Ascending aorta (tissue), 2 donors: ENCODE data around the gene VIT. TPM values are rescaled to one million over a fixed set of nuclear protein-coding genes. Genes with fewer than 3 reads are reported as not detected.

ENCODE experiments used
- DNase-seq, 2 donors: peaks; one replicate each; pipeline ENCODE4 v3.0.0-alpha.2; 2019; ENCODE audit warnings: low spot score in 2 of 2
- H3K27ac ChIP-seq, 2 donors: fragments of 200-600 bp; sonication (generic); one replicate each; pipeline ENCODE4 v1.5.1; 2016 to 2017; ENCODE audit warnings: mild to moderate bottlenecking in 1 of 2
- H3K27me3 ChIP-seq: fragments of 200-600 bp; sonication (generic); one replicate; pipeline ENCODE4 v1.5.1; 2017
- H3K36me3 ChIP-seq, 2 donors: fragments of 200-600 bp; sonication (generic); one replicate each; pipeline ENCODE4 v1.5.1; 2016
- H3K4me1 ChIP-seq, 2 donors: fragments of 200-600 bp; sonication (generic); one replicate each; pipeline ENCODE4 v1.5.1; 2016 to 2017; ENCODE audit warnings: mild to moderate bottlenecking in 1 of 2
- H3K4me3 ChIP-seq, 2 donors: fragments of 200-600 bp; sonication (generic); one replicate each; pipeline ENCODE4 v1.5.1; 2016 to 2017; ENCODE audit warnings: mild to moderate bottlenecking in 1 of 2
- H3K9me3 ChIP-seq, 2 donors: fragments of 200-600 bp; sonication (generic); one replicate each; pipeline ENCODE4 v1.5.1; 2016
- CTCF ChIP-seq, 3 experiments: fragments of 200-600 bp in 2 of 3; fragments of 450-650 bp in 1 of 3; sonication (generic) in 2 of 3; IDR thresholded peaks; one replicate each; pipeline ENCODE4 v1.5.1; 2016 to 2019; ENCODE audit warnings: antibody characterized with exemption in 3 of 3, mild to moderate bottlenecking in 1 of 3, moderate library complexity in 1 of 3
- intact Hi-C: fragments of 100-400 bp; cut with DNase I; formaldehyde crosslinking; loops from one replicate; pipeline ENCODE4 v1.15.1; 2023
- total RNA-seq: library from RNA; depleted of rRNA; stranded (reverse); fragments of >200 nt; gene quantifications from one replicate; pipeline ENCODE4 v1.1.0, GENCODE V29; 2016

VIT gene
- total RNA-seq, 1 donor from 2014 or later = 8.1 TPM

GRCh38 chr2:36809069-36809445, 112.5 kb downstream of the VIT start:
- Histone ChIP-seq H3K4me3 (no peak overlapping the region), H3K36me3 (no peaks in the 10 kb centered on the region), H3K27ac (no peak overlapping the region), H3K4me1 (no peaks in the 10 kb centered on the region), H3K9me3 (no peaks in the 10 kb centered on the region), H3K27me3 (no peaks in the 10 kb centered on the region)
- TF ChIP-seq CTCF (IDR thresholded peaks at IDR 0.05) = no peak
- DNase-seq = no peak
- intact Hi-C loops = no loop called here

- no peaks in the 10 kb centered on the region for H3K27me3 ChIP-seq
- no peak overlapping the region for H3K4me3 ChIP-seq
- no peaks in the 10 kb centered on the region for H3K4me1 ChIP-seq
- DNase-seq = no peak
- no peaks in the 10 kb centered on the region for H3K9me3 ChIP-seq
- intact Hi-C loops = no loop called here
- H3K27ac ChIP-seq = no peak overlapping the region
- TF ChIP-seq CTCF (IDR thresholded peaks at IDR 0.05) = no peak
- H3K36me3 ChIP-seq = no peaks in the 10 kb centered on the region
Observed at GRCh38 chr2:36811071-36811470, 114.6 kb downstream of the VIT start.

- Histone ChIP-seq H3K27me3 (no peaks in the 10 kb centered on the region), H3K36me3 (no peaks in the 10 kb centered on the region), H3K27ac (no peak overlapping the region), H3K9me3 (no peaks in the 10 kb centered on the region), H3K4me1 (no peaks in the 10 kb centered on the region), H3K4me3 (no peak overlapping the region)
- DNase-seq = no peak
- intact Hi-C loops = no loop called here
- TF ChIP-seq CTCF (IDR thresholded peaks at IDR 0.05) = no peak
Observed at GRCh38 chr2:36812196-36812595, 115.7 kb downstream of the VIT start.

GRCh38 chr2:36818542-36818941, 122.0 kb downstream of the VIT start:
- H3K4me1 ChIP-seq = peaks cover 0 to 3% of the 10 kb centered on the region in 2 donors
- H3K27ac ChIP-seq = no peak overlapping the region
- H3K4me3 ChIP-seq = no peak overlapping the region
- H3K36me3 ChIP-seq = no peaks in the 10 kb centered on the region
- H3K27me3 ChIP-seq = no peaks in the 10 kb centered on the region
- TF ChIP-seq CTCF (IDR thresholded peaks at IDR 0.05) = no peak
- no peaks in the 10 kb centered on the region for H3K9me3 ChIP-seq
- intact Hi-C loops = no loop called here
- DNase-seq = no peak

GRCh38 chr2:36819095-36819711, 122.7 kb downstream of the VIT start:
- no peaks in the 10 kb centered on the region for H3K36me3 ChIP-seq
- H3K4me1 ChIP-seq = peaks cover 0 to 3% of the 10 kb centered on the region in 2 donors
- no peak for DNase-seq
- H3K4me3 ChIP-seq = no peak overlapping the region
- intact Hi-C loops = no loop called here
- no peak for TF ChIP-seq CTCF (IDR thresholded peaks at IDR 0.05)
- no peak overlapping the region for H3K27ac ChIP-seq
- no peaks in the 10 kb centered on the region for H3K9me3 ChIP-seq
- no peaks in the 10 kb centered on the region for H3K27me3 ChIP-seq
